IPS DF 4.7 (cell line): ENCODE results near the gene MDN1.
"Not testable (repeated sequence)": the region's sequence is repeated elsewhere in the genome, so short reads cannot be mapped to it uniquely, and the experiment has no call there.

Experiments
- DNase-seq: peaks from one replicate; pipeline ENCODE4 v3.0.0-alpha.2; 2013; ENCODE audit warnings: low spot score; ENCODE audit errors: extremely low read depth

Gene MDN1

DNA sequence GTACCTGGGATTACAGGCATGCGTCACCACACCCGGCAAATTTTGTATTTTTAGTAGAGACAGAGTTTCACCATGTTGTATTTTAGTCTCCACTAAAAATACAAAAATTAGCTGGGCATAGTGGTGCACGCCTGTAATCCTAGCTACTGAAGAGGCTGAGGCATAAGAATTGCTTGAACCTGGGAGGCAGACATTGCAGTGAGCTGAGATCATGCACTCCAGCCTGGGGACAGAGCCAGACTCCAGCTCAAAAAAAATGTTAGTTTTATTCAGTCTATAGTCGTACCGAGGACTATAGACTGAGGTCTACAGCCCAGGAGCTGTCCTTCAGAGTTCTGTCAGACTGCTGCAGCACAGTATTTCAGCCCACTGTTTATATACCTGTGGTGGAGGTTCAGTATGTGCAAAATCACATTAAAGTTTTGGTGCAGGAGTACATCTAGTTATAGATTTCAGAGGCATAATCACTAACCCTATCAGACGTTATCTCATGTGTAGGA lies 6.5 kb upstream of the MDN1 start:
- no peak for DNase-seq

- DNase-seq: no peak
These were observed 638 bp downstream of the MDN1 start for GRCh38 chr6:89818977-89819335.

DNA sequence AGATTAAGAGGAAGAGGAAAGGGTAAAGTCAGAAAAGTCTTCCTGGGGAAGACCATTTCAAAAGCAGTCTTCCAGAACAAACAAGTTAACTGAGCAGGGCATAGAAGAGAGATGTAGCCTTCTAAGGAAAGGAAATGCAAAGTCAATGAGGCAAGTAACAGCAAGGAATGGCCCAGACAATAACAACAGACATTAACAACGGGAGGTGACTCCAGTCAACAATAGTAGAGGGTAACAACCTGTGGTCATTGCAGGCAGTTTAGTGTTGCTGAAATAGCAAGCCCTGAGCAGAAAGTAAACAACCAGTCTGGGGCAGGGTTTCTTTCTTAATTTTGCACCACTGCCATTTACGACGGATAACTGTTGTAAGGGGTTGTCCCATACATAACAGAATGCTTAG lies 2.1 kb downstream of the MDN1 start:
- peak; percentile 87 for DNase-seq

DNA sequence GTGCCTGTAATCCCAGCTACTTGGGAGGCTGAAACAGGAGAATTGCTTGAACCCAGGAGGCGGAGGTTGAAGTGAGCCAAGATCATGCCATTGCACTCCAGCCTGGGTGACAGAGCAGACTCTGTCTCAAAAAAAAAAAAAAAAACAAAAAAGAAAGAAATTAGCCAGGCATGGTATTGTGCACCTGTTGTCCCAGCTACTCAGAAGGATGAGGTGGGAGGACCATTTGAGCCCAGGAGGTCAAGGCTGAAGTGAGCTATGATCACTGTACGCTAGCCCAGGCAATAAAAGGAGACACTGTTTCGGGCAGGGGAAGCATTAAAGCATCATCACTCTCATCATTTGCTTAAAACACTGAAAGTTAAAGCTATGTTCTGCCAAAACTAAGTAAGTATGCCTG lies 6.2 kb downstream of the MDN1 start:
- DNase-seq: not testable (repeated sequence)

GRCh38 chr6:89807581-89807980 lies 12.0 kb downstream of the MDN1 start:
- DNase-seq: no peak

GRCh38 chr6:89805814-89806371 lies 13.7 kb downstream of the MDN1 start:
- DNase-seq: no peak

- no peak for DNase-seq
These were observed 16.3 kb downstream of the MDN1 start for GRCh38 chr6:89803271-89803670.

GRCh38 chr6:89799756-89800155 lies 19.8 kb downstream of the MDN1 start:
- DNase-seq: no peak

GRCh38 chr6:89799096-89799495 lies 20.5 kb downstream of the MDN1 start:
- no peak for DNase-seq

DNA sequence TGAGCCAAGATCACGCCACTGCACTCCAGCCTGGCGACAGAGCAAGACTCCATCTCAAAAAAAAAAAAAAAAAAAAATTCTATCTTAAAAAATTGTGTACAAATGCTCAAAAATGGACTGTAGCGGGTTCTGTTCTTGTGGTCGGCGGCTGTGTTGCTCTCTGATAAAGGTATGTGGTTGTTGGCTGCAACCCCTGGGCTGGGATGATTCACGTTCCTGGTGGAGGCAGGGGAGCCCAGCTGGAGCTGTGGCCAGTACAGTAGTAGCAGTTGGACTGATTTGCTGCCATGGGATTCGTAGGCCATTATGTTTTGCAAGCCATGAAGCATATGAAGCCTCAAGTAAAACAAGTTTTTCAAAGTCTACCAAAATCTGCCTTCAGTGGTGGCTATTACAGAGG lies 22.3 kb downstream of the MDN1 start:
- no peak for DNase-seq

- no peak for DNase-seq
These were observed 25.3 kb downstream of the MDN1 start for GRCh38 chr6:89794324-89794723.

DNA sequence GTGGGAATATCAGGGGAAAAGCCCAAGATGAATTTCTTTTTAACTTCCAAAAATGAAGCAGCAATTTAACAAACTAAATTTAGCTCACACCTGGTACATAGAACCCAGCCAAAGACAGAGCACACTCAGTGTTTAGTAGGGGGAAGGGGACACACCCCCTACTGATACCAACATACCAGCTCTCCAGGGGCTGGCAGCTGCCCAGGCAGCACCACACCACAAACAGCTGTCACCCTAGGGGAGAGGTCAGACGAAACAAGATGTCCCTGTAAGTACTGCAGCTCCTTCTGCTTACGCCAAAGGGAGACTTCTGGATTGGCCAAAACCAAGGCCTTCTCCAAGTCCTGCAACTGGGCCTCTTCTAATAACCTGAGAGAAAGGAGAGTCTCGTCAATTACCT lies 26.0 kb downstream of the MDN1 start:
- no peak for DNase-seq

DNA sequence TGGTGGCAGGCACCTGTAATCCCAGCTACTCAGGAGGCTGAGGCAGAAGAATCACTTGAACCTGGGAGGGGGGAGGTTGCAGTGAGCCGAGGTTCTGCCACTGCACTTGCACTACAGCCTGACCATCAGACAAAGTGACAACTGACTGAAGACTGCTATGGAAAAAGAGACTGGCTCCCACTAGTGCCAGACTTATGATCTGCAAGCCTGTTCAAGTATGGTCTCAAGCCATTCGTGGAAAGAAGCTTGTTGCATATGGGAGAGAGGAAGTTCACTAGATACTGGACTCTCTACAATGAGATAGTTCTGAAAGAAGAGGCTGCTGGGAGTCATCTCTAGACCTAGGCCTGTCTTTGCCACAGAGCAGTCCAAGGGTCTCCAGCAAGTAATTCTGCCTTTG lies 26.7 kb downstream of the MDN1 start:
- DNase-seq: no peak

DNA sequence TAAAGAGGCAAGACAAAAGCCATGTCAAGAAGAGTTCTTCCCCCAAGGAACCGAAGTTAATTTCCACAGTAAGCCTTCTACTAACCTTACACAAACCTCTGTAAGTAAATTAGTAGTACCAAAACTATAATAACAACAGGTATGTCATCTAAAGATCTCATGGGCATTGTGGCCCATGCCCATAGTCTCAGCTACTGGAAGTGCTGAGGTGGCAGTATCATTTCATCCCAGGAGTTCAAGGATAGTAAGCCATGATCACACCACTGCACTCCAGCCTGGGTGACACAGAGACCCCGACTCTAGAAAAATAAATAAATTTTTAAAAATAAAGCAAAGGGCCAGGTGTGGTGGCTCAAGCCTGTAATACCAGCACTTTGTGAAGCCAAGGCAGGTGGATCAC lies 29.2 kb downstream of the MDN1 start:
- no peak for DNase-seq

- DNase-seq: no peak
These were observed 29.6 kb downstream of the MDN1 start for GRCh38 chr6:89789980-89790379.

- DNase-seq: no peak
These were observed 31.8 kb downstream of the MDN1 start for GRCh38 chr6:89787660-89788328.

- DNase-seq: no peak
These were observed 32.6 kb downstream of the MDN1 start for GRCh38 chr6:89786970-89787369.

GRCh38 chr6:89784838-89785237 lies 34.8 kb downstream of the MDN1 start:
- DNase-seq: no peak

DNA sequence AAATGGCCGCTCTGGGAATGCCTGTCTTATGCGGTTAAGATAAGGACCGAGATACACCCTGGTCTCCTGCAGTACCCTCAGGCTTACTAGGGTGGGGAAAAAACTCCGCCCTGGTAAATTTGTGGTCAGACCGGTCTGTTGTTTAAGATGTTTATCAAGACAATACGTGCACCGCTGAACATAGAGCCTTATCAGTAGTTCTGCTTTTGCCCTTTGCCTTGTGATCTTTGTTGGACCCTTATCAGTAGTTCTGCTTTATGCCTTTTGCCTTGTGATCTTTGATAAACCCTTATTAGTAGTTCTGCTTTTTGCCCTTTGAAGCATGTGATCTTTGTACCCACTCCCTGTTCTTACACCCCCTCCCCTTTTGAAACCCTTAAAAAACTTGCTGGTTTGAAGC lies 36.3 kb downstream of the MDN1 start:
- not testable (repeated sequence) for DNase-seq

GRCh38 chr6:89782222-89782621 lies 37.4 kb downstream of the MDN1 start:
- DNase-seq: no peak

DNA sequence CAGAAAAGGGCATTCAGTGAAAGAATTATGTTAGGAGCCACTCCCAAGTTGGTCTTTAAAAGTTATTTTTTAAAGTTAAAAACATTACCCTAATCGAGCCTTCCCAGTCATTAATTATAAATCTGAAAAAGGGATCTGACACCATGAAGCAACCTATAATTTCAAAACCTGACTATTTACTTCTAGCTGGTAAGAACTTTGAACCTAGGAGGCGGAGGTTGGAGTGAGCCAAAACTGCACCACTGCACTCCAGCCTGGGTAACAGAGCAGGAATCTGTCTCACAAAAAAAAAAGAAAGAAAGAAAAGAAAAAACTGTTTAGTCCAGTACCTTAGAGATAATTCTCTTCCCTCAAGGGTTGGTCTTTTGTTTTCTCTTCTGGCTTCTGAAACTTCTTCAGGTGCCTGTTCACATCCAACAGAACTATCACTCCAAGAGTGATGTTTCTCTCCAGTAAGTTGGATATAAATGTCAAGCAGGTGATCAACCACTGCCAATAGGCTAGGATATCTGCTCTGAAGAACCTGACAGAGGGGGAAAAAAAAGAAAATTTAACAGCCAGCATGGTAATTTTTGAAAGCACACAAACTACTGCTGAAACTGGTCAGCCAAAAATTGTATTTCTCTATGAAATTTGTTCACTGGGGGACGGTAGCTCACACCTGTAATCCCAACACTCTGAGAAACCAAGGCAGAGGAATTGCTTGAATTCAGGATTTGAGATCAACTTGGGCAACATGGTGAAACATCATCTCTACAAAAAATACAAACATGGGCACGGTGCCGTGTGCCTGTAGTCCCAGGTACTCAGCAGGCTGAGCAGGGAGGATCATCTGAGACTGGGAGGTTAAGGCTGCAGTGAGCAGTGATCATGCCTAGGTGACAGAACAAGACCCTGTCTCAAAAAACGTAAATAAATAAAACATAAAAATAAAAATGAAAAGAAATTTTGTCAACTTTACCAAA lies 38.2 kb downstream of the MDN1 start:
- no peak for DNase-seq

- DNase-seq: no peak
These were observed 42.1 kb downstream of the MDN1 start for GRCh38 chr6:89777455-89777854.
